Measurements from ENCODE around the gene PLEKHO2.
"Not testable (repeated sequence)": the region's sequence is repeated elsewhere in the genome, so short reads cannot be mapped to it uniquely, and the experiment has no call there.

Gene PLEKHO2

GRCh38 chr15:64841344-64842095, at the start of gene PLEKHO2:
Gene PLEKHO2, plus strand, starts transcription at chr15:64841915. Its CDS starts 102 bp downstream, at chr15:64842017.
- DNase-seq, result peak; percentile 86 to 98

- DNase-seq, result no peak
These were observed 49.4 kb upstream of the PLEKHO2 start for GRCh38 chr15:64792282-64792681.

- not testable (repeated sequence) for DNase-seq
These were observed 46.4 kb upstream of the PLEKHO2 start for GRCh38 chr15:64795299-64795698.

DNA sequence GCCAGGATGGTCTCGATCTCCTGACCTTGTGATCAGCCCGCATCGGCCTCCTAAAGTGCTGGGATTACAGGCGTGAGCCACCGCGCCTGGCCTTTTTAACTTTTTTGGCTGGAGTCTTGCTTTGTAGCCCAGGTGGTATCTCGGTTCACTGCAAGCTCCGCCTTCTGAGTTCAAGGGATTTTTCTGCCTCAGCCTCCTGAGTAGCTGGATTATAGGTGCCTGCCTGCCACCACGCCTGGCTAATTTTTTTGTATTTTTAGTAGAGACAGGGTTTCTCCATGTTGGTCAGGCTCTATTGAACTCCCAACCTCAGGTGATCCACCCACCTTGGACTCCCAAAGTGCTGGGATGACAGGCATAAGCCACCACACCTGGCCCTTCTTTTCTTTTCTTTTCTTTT, 45.8 kb upstream of the PLEKHO2 start:
- DNase-seq, result not testable (repeated sequence)

DNA sequence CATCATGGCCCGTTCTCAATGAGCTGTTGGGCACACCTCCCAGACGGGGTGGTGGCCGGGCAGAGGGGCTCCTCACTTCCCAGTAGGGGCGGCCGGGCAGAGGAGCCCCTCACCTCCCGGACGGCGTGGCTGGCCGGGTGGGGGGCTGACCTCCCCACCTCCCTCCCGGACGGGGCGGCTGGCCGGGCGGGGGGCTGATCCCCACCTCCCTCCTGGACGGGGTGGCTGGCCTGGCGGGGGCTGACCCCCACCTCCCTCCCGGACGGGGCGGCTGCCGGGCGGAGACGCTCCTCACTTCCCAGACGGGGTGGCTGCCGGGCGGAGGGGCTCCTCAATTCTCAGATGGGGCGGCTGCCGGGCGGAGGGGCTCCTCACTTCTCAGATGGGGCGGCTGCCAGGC, 42.8 kb upstream of the PLEKHO2 start:
- not testable (repeated sequence) for DNase-seq

DNA sequence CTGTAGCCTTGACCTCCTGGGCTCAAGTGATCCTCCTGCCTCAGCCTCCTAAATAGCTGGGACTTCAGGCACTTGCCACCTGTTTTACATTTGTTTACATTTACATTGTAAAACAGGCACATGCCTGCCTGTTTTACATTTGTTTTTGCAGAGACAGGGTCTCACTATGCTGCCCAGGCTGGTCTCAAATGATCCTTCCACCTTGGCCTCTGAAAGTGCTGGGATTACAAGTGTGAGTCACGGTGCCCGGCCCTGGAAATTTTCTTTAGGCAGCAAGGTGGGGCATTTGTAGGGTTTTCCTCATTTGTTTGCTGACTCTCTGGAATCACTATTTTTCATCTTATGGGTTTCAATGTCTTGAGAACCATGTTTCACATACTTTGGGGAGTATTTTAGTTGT, 41.2 kb upstream of the PLEKHO2 start:
- no peak for DNase-seq

GRCh38 chr15:64803526-64803925, 38.2 kb upstream of the PLEKHO2 start:
- DNase-seq, result no peak

- DNase-seq, result no peak
These were observed 37.1 kb upstream of the PLEKHO2 start for GRCh38 chr15:64804619-64805018.

GRCh38 chr15:64806509-64806908, 35.2 kb upstream of the PLEKHO2 start:
- no peak for DNase-seq

DNA sequence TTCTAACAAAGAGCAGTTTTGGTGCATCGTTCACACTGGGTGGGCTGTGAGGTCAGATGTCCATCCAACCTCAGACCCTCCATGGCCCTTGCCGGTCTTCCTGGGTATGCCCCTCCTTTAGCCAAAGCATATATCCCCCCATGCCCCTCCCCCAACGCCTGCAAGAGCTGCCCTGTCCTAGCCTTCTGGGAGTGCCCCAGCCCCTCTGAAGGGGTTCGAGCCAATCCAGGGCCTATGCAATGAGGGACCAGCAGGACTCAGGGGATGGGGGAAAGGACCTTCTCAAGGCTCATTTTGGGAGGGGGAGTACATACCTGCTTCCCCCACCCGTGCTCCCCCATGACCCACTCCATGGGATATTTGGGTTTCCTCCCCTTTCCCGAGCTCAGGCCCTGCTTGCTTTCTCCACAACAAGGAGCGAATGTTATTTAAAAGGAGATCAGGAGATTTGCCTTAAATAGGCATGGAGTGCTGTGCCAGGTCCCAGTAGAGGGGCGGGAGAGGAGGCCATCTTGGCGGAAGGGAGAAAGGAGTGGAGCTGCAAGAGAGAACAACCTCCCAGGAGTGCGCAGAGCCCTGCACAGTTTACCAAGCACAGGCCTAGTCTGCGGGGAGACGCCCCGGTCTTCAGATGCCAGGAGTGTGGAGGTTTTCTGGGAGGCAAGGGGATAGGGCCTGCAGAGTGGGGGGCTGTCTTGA, 34.5 kb upstream of the PLEKHO2 start:
- DNase-seq, result no peak

DNA sequence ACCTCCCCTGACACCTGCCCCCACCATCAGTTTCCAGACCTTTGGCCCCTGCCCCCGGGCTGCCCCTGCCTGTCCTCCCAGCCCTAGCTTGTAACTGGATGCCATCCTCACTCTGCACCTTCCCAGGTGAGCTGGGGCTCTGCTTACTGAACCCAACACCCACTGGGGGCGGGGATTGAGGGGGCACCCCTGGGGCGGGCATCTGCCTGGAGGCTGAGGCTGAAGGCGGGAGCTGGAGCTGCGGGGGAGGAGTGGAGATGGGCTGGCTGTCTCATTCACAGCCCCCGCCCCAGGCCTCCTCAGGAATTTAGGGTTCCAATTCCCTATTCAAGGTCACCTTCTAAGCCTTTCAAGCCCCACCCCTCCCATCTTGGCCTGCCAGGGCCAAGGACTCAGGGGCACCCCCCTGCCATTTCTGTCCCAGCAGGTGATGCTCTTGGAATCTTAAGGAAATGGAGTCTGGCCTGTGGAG, 33.9 kb upstream of the PLEKHO2 start:
- no peak for DNase-seq

DNA sequence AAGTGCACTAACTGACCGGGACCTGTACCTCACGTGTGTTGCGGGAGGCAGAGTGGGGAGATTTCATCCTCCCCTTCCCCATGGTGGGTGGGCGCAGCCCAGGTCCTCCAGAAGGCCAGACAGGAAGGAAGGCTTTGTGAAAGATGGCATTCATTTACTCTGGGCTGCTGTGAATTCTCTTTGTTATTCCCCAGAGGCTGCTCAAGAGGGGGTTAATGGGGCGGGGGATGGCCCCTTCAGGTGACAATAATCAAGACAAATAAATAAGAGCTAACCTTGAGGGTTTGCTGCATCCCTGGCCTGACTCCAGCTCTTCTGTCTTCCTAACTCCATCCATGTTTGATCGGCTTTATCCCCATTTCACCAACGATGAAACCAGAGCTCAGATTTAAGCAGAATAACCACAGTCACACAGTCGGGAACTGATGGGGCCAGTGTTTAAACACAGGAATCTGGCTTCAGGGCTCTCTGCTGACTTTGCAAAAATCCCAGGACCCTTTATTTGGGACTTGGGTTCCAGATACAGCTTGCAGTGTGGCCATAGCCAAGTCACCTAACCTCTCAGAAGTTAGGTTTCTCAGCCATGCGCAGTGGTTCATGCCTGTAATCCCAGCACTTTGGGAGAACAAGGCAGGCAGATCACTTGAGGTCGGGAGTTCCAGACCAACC, 32.8 kb upstream of the PLEKHO2 start:
- no peak for DNase-seq

- peak; percentile 56 to 76 for DNase-seq
These were observed 31.8 kb upstream of the PLEKHO2 start for GRCh38 chr15:64809649-64810496.

DNA sequence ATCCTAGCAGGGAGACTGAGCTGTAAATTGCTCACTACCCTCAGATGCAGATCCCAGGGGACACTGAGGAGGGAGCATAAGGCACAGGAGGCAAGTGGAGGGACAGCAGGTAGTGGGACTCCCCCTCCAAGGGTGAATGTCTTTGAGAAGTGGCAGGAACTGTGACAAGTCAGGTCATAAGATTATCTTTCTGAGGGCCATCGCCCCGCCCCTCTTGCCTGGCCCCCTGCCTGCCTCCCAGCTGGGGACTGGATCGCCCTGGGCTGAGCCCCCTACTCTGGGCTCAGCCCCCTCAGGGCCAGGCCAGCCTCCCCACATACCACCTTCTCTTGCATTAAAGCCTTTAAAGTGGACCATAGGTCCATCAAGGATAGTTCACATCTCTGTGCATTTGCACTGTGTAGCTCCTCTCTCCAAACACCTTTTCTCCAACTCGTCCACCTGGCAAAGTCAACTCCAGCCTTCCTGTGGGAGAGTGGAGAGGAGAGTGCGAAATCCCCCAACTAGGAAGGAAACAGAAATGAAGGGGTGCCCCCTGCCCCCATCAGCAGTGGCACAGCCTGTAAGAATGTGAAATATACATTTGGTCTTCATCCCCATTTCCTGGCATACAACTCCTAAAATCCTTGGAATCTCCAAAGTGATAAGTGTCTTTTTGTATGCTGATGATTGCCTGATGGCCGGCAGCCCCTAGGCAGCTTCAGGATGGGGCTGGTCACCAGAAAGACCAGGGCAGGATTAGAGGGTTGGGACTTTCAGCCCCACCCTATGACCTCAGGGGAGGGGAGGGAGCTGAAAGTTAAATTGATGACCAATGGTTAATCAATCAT, 31.0 kb upstream of the PLEKHO2 start:
- DNase-seq, result peak in 1 of 2 experiments; percentile 33

DNA sequence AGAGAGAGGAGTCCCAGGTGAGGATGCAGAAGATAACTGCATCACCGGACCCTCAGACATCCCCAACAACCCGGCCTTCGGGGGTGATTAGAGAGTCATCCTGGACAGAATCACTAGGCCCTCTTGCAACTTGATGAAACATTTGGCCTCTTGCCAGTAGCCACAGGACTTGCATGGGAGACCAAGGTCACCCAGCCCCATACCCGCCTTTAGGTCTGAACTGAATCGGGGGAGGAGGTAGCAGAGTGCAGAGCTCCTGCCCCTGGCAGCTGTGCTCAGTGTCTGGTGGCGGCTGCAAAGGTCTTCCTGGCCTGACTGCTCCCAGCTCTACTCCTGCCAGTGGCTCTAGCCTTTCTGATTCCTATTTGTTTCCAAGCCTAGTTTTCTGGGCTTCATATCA, 28.6 kb upstream of the PLEKHO2 start:
- DNase-seq, result peak in 1 of 2 experiments; percentile 20

- DNase-seq, result not testable (repeated sequence)
These were observed 27.4 kb upstream of the PLEKHO2 start for GRCh38 chr15:64814283-64814682.

GRCh38 chr15:64814965-64815364, 26.8 kb upstream of the PLEKHO2 start:
- not testable (repeated sequence) for DNase-seq

DNA sequence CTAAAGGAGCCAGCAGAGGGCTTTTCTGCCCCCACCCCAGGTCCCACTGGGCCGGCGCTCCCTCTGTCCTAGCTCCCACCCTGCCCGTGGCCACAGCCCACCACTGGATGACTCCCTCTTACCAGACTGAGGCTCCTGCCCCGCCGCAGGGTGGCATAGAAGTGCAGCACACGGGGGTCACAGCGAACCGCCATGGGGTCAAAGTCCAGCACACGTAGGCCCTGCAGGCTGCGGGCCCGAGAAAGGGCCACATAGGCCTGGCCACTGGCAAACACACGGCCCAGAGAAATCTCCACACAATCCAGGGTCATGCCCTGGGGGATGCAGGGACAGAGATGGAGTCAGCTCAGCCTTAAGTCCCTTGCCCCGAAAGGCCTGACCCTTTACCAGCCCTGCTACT, 25.3 kb upstream of the PLEKHO2 start:
- DNase-seq, result no peak

DNA sequence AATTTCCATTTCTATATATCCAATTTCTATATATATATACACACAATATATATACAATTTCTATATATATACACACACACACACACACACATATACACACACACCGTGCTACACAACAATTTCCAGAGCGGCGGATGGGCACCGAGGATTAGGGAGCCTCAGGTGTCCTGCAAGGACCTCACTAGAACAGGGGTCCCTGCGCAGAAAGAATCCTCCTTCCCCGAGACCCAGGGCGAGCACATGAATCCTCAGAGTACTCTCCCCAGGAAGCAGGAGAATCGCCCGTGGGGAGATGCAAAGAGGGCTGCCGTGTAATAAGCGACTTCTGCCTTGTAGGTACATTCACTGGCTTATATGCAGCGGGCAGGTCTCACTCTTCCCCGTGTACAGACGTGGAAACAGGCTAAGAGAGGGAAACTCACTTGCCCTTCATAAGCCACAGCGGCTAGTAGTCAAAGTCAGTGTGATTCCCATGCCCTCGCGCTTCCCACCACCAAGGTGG, 16.7 kb upstream of the PLEKHO2 start:
- peak in 1 of 2 experiments; percentile 52 for DNase-seq

DNA sequence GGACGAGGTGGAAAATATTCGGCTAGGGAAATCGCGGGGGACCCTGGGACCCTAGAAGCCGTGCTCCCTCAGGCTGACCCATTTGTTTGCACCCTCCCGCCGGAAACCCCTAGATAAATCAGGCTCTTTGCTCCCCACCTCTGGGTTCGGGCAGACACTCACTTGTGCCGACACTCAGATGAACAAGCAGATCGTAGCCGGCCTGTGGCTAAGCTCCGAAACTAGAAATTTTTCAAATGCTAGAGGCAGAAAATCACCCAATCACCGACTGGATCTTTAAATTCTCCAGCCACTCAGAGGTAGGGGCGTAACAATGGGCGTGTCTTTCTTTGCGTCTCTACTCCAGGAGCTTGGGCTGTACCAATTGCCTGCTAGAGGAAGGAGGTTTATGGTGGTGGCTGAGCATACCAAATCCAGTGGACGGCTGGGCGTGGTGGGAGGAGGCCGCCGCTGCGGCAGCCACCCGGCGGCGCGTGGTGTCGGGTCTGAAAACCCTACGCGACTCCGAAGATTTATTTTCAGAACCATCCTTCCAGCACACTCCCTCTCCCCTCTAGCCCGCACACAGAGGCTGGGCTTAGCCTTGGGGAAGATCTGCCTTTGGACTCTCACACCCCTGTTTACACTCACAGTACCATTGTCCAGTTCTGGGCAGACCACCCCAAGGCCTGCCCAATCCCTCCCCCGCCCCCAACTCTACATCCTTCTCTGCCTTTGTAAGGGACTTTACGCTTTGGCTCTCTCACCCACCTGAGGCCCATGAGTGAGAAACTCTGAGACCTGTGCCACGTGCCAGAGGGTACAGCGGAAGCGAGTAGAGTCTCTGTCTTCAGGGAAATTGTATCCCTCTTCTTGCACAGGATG, 16.1 kb upstream of the PLEKHO2 start, which contains the start of gene PIF1:
TSS of gene PIF1 (minus strand) at position 217 of the 864 bp plus-strand sequence. CDS start 1,312 bp downstream, outside the sequence.
- peak; percentile 99 for DNase-seq

Data from NCI-H524 (cell line).